HepG2 (cell line): Measurements from ENCODE around the gene PRDX2. TPM values are rescaled to one million over a fixed set of nuclear protein-coding genes. Genes with fewer than 3 reads are reported as not detected.

Experiments used
- ARID2 ChIP-seq: sonication (generic); formaldehyde crosslinking; IDR thresholded peaks from 2 replicates; pipeline ENCODE4 v1.8.1; 2022; ENCODE audit warnings: mild to moderate bottlenecking, missing genetic modification reagents, borderline replicate concordance
- CBX1 ChIP-seq: IDR thresholded peaks from one replicate; pipeline ENCODE4 v1.6.1; 2016; ENCODE audit warnings: antibody characterized with exemption, low read depth
- CREM ChIP-seq, 2 experiments: sonication (generic) in 1 of 2; formaldehyde crosslinking in 1 of 2; IDR thresholded peaks; 2 replicates each; pipeline versions ENCODE4 v1.4.0 to v1.6.1; 2016 to 2020; ENCODE audit warnings: antibody characterized with exemption in 1 of 2, mild to moderate bottlenecking in 1 of 2, missing genetic modification reagents in 1 of 2
- FOXO1 ChIP-seq: sonication (generic); formaldehyde crosslinking; IDR thresholded peaks from 2 replicates; pipeline ENCODE4 v1.4.0; 2020; ENCODE audit warnings: missing genetic modification reagents
- GLMP ChIP-seq: sonication (generic); formaldehyde crosslinking; IDR thresholded peaks from 2 replicates; pipeline ENCODE4 v1.9.0; 2021; ENCODE audit warnings: missing genetic modification reagents, mild to moderate bottlenecking, borderline replicate concordance
- KAT2B ChIP-seq: fragments of 150-350 bp; IDR thresholded peaks from 2 replicates; pipeline ENCODE4 v1.6.1; 2014; ENCODE audit warnings: low read depth, low read length, borderline replicate concordance
- KLF11 ChIP-seq: IDR thresholded peaks from 2 replicates; pipeline ENCODE4 v1.6.1; 2016; ENCODE audit warnings: missing compliant biosample characterization
- MEIS1 ChIP-seq: sonication (generic); formaldehyde crosslinking; IDR thresholded peaks from 2 replicates; pipeline ENCODE4 v1.9.0; 2021; ENCODE audit warnings: mild to moderate bottlenecking, missing genetic modification reagents, moderate library complexity, borderline replicate concordance
- NFKBIZ ChIP-seq: IDR thresholded peaks from 2 replicates; pipeline ENCODE4 v1.6.1; 2018; ENCODE audit warnings: missing genetic modification reagents, missing compliant biosample characterization
- SMAD1 ChIP-seq: sonication (generic); formaldehyde crosslinking; IDR thresholded peaks from 2 replicates; pipeline ENCODE4 v1.4.0; 2020; ENCODE audit warnings: missing genetic modification reagents, low read depth, mild to moderate bottlenecking, borderline replicate concordance
- SNAPC2 ChIP-seq: sonication (generic); formaldehyde crosslinking; IDR thresholded peaks from 2 replicates; pipeline ENCODE4 v1.8.1; 2022; ENCODE audit warnings: mild to moderate bottlenecking, missing genetic modification reagents
- ZNF280D ChIP-seq: sonication (generic); formaldehyde crosslinking; IDR thresholded peaks from 2 replicates; pipeline ENCODE4 v1.5.1; 2020; ENCODE audit warnings: mild to moderate bottlenecking, missing genetic modification reagents
- ZNF816 ChIP-seq: sonication (generic); formaldehyde crosslinking; IDR thresholded peaks from 2 replicates; pipeline ENCODE4 v1.8.0; 2022; ENCODE audit warnings: missing genetic modification reagents, mild to moderate bottlenecking, borderline replicate concordance
- ZXDC ChIP-seq: sonication (generic); formaldehyde crosslinking; IDR thresholded peaks from 2 replicates; pipeline ENCODE4 v1.5.0; 2020; ENCODE audit warnings: mild to moderate bottlenecking, missing genetic modification reagents
- polyA plus RNA-seq, 8 experiments: library from polyadenylated mRNA; depleted of rRNA in 3 of 8; stranded (reverse) in 7 of 8; unstranded in 1 of 8; fragments of >200 nt; fragmentation: Illumina TruSeq in 4 of 8; extraction: Trizol in 4 of 8; gene quantifications; 2 replicates each; pipeline versions ENCODE4 v1.2.1 to v1.2.3, GENCODE V29; 2011 to 2016; ENCODE audit warnings: low read depth in 4 of 8, missing spikeins in 1 of 8, mixed read lengths in 1 of 8; ENCODE audit not compliant: insufficient read depth in 1 of 8
- total RNA-seq, 5 experiments: library from RNA; depleted of rRNA; stranded (reverse); fragments of >200 nt; fragmentation: Illumina TruSeq; extraction: Trizol; gene quantifications; 2 replicates each; pipeline ENCODE4 v1.2.3, GENCODE V29; 2016; ENCODE audit warnings: low read depth in 1 of 5
- TF ChIP-seq, protein P1 (sequence below): IDR thresholded peaks from 2 replicates; pipeline ENCODE4 v1.6.1; 2016; ENCODE audit warnings: mild to moderate bottlenecking
- TF ChIP-seq, protein P2 (sequence below): IDR thresholded peaks from 2 replicates; pipeline ENCODE4 v1.6.1; 2016; ENCODE audit warnings: missing compliant biosample characterization, missing genetic modification reagents, borderline replicate concordance
- TF ChIP-seq, protein P3 (sequence below): IDR thresholded peaks from 2 replicates; pipeline ENCODE4 v1.6.1; 2012; ENCODE audit warnings: inconsistent platforms
- TF ChIP-seq, protein P4 (sequence below): sonication (generic); formaldehyde crosslinking; IDR thresholded peaks from 2 replicates; pipeline ENCODE4 v1.4.0; 2020; ENCODE audit warnings: mild to moderate bottlenecking, missing genetic modification reagents

Gene PRDX2
- total and polyA plus RNA-seq, 2 of the 13 experiments (the other 11 are each of a cell fraction or from before 2014, with no cell fraction given): 218 to 381 TPM

DNA sequence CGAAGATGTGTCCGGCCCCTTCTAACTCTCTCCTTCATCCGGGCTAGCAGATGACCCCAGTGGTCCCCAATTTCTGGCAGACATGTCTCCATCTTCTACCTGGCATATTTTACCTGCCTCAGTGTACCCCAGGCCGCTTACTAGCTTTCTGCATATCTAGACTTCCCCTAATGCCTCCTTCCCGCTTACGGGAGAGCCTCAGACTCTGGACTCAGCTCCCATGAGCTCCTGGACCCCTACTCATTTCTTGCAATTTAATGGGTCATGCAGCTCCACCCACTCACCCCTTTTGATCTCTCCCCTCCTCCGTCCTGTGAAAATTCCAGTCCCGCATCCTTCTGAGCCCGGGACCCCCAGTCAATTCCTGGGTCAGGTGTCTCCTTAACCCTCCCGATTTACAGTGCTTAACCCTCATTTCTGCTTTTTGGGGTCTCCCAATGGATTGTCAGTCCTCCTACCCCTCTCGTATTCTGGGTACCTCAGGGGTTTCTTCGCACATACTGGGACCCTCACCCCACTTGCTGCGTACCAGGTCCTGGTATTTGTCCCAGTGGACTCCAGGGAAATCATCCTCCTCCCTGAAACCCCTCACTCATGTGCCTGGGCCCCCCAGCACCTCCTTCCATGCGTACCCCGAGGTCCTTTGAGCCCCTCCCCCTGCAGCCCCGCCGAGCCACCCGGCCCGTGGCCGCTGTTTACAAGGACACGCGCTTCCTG lies 10.8 kb downstream of the PRDX2 start (continued):
- TF ChIP-seq, protein P1, sequence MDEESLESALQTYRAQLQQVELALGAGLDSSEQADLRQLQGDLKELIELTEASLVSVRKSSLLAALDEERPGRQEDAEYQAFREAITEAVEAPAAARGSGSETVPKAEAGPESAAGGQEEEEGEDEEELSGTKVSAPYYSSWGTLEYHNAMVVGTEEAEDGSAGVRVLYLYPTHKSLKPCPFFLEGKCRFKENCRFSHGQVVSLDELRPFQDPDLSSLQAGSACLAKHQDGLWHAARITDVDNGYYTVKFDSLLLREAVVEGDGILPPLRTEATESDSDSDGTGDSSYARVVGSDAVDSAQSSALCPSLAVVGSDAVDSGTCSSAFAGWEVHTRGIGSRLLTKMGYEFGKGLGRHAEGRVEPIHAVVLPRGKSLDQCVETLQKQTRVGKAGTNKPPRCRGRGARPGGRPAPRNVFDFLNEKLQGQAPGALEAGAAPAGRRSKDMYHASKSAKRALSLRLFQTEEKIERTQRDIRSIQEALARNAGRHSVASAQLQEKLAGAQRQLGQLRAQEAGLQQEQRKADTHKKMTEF (CRISPR knock-in tag): no peak
- TF ChIP-seq SNAPC2 (CRISPR knock-in tag) (0 out of 2 replicates have a peak, but pooled peaks have one; percentile 64), ZNF280D (CRISPR knock-in tag) (no peak), FOXO1 (CRISPR knock-in tag) (no peak), ARID2 (CRISPR knock-in tag) (peak; percentile 60; the same call in 1 of the 2 replicates), CREM (IDR thresholded peaks at IDR 0.05) (peak; percentile 81; the same call in 1 of the 2 replicates), CREM (CRISPR knock-in tag; IDR thresholded peaks at IDR 0.05) (no peak), NFKBIZ (CRISPR knock-in tag) (no peak; the same call in 1 of the 2 replicates), CBX1 (no peak), ZXDC (no peak), KAT2B (no peak), MEIS1 (CRISPR knock-in tag) (0 out of 2 replicates have a peak, but pooled peaks have one; percentile 0), ZNF816 (CRISPR knock-in tag) (peak; percentile 58; the same call in 1 of the 2 replicates), GLMP (no peak), SMAD1 (CRISPR knock-in tag) (no peak), KLF11 (no peak)
- TF ChIP-seq, protein P2, sequence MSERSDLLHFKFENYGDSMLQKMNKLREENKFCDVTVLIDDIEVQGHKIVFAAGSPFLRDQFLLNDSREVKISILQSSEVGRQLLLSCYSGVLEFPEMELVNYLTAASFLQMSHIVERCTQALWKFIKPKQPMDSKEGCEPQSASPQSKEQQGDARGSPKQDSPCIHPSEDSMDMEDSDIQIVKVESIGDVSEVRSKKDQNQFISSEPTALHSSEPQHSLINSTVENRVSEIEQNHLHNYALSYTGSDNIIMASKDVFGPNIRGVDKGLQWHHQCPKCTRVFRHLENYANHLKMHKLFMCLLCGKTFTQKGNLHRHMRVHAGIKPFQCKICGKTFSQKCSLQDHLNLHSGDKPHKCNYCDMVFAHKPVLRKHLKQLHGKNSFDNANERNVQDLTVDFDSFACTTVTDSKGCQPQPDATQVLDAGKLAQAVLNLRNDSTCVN: no peak
- TF ChIP-seq, protein P3, sequence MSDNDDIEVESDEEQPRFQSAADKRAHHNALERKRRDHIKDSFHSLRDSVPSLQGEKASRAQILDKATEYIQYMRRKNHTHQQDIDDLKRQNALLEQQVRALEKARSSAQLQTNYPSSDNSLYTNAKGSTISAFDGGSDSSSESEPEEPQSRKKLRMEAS: peak; percentile 99
- TF ChIP-seq, protein P4, sequence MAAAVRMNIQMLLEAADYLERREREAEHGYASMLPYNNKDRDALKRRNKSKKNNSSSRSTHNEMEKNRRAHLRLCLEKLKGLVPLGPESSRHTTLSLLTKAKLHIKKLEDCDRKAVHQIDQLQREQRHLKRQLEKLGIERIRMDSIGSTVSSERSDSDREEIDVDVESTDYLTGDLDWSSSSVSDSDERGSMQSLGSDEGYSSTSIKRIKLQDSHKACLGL (CRISPR knock-in tag): no peak
